Endometrial microvascular endothelial cells (primary cell): ENCODE measurements around the gene C2CD2L. TPM values are rescaled to one million over a fixed set of nuclear protein-coding genes. Genes with fewer than 3 reads are reported as not detected.

Experiments used
- in situ Hi-C: cut with HindIII; loops from 2 replicates; pipeline ENCODE4 v1.10.0; 2017; ENCODE audit warnings: low sequenced_read_pairs, low pct_unique_long_range_greater_than_20kb; ENCODE audit errors: inconsistent ontology term
- total RNA-seq: library from RNA; depleted of rRNA; stranded (reverse); fragments of >200 nt; gene quantifications from one replicate; pipeline ENCODE4 v1.2.3, GENCODE V29; 2015; ENCODE audit errors: inconsistent ontology term

C2CD2L gene
- total RNA-seq, 1 donor from 2014 or later = 6.2 TPM

DNA sequence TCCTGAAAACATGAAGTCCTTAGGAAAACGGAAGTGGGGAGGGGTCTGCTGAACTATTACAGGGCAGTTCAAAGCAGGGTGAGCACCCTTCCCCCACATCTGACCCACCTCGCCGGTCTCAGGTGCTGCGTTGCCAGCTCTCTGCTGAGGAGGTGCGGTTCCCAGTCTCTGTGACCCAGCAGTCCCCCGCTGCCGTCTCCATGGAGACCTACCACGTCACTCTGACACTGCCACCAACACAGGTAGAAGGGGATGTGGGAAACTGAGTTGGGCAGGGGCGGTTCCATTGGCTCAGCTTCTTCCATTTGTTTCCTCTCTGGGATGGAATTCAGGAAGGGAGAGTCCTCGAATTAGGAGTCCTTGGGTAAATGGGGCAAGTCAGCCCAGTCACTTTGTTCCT lies 3.3 kb downstream of the C2CD2L start:
- in situ Hi-C loops = loop anchor here (25.0 kb wide), 1 partner anchor 152 kb away; no protein-coding TSS in a partner anchor

DNA sequence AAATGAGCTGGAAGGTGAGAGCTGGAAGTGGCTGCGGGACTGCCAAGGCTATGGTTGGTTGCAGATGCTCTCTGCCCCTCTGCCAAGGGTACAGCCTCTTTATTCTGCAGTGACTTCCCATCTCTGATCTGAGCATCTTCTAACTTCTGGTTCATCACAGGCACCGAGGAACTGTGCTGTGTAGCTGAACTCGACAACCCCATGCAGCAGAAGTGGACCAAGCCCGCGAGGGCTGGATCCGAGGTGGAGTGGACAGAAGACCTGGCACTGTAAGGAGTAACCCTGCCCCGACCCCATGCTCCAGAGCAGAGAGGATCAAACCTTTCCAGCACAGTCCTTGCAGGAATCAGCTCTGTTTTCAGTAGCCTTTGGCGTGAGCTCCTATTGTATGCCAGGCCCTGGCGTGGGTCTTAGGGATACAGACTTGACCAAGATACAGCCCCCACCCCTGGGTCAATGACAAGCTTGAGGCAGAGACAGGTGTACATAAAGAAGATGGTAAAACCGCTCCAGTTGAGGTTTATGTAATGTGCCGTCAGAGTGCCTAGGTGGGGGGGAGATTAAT lies 4.3 kb downstream of the C2CD2L start:
- in situ Hi-C loops = loop anchor here (25.0 kb wide), 1 partner anchor 151 kb away; no protein-coding TSS in a partner anchor

DNA sequence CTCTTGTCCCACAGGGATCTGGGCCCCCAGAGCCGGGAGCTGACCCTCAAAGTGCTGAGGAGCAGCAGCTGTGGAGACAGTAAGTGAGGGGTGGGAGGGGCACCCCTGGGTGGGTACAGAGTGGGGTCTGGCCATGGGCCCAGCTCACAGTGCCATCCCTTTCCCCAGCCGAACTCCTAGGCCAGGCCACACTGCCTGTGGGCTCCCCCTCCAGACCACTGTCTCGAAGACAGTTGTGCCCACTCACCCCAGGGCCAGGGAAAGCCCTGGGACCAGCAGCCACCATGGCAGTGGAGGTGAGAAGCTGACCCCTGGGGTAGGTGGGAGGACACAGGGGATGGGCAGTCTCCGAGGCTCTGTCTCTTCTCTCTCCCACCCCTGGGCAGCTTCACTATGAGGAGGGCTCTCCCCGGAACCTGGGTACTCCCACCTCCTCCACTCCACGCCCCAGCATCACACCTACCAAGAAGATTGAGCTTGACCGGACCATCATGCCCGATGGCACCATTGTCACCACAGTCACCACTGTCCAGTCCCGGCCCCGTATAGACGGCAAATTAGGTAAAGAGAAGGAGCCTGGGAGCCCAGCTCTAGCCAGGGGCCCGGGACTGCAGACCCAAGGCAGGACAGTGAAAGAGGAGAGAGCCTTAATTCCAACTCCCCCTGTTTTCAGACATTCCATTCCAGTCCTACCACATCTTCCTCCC lies 5.3 kb downstream of the C2CD2L start:
- in situ Hi-C loops = loop anchor here (25.0 kb wide), 1 partner anchor 150 kb away; no protein-coding TSS in a partner anchor

DNA sequence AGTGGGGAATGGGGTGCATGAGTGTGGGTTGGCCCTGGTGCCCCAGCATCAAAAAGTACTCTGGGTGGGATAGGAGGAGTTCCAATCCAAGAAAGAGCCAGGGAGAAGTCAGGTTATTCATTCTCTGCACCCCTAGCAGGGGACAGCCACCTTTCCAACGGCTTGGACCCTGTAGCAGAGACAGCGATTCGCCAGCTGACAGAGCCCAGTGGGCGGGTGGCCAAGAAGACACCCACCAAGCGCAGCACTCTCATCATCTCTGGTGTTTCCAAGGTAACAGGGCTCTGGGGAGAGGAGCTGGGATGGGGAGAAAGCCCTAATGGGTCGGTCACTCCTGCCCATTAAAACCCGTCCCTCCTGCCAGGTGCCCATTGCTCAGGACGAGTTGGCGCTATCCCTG lies 6.6 kb downstream of the C2CD2L start:
- in situ Hi-C loops = loop anchor here (25.0 kb wide), 1 partner anchor 149 kb away; no protein-coding TSS in a partner anchor

DNA sequence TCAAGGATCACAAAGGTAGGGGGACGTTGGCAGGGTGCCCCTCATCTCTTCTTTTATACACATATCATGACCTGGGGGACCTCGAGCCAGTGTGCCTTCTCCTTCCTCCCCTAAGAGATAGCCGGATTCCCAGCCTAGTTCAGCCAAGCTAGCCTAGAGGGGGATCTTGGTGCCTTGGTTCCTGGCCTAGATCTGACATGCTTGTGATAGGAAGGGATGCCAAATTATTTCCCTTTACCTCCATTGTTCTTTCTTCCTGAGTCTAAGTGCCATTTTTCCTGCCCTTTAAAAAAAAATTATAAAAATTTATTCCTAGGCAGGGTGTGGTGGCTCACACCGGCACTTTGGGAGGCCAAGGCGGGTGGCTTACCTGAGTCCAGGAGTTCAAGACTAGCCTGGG lies 7.2 kb downstream of the C2CD2L start:
- in situ Hi-C loops = loop anchor here (25.0 kb wide), 1 partner anchor 148 kb away; no protein-coding TSS in a partner anchor

DNA sequence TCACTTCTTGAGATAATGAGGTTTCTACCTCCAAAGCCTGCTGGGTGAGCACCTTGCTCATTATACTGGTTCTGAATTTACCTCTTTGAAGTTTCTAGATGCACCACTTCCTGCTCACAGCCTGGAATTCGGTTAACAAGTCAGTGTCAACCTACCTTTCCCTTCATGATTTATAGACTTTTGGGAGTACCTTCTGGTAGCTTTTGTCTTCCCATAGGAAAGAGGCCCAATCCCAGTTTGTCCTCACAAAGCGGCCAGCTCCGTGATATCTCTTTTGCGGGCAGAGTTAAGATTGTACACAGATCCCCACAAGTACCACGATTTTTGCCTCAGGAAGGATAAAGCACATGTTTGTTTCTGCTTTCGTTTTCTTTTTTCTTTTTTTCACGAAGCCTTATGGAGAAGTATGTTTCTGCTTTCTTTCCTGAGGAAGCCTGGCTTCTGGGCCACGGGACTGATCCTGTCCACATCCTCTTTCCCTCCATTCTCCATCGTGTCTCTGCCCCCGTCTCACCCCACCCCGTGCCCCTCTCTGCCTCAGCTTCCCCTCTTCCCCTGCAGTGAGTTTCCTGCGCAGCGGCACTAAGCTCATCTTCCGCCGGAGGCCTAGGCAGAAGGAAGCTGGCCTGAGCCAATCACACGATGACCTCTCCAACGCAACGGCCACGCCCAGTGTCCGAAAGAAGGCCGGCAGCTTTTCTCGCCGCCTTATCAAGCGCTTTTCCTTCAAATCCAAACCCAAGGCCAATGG lies 8.5 kb downstream of the C2CD2L start:
- in situ Hi-C loops = loop anchor here (25.0 kb wide), 1 partner anchor 147 kb away; no protein-coding TSS in a partner anchor

DNA sequence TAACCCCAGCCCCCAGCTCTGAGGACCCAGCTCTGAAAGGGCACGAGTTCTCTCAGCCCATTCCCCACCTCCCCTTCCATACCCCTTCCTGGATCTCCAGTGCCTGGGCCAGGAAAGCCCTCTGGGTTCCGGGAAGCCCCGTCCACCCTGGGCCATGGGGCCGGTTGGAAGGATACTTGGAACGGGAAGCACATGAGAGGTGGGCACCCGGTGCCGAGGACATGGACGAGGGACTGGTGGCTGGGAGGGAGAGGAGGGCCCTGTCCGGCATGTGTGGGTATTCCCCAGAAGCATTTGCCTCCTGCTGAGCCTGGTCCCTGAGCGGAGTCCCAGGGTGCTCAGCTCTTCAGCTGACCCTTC lies 9.1 kb downstream of the C2CD2L start:
- in situ Hi-C loops = loop anchor here (25.0 kb wide), 1 partner anchor 146 kb away; no protein-coding TSS in a partner anchor

DNA sequence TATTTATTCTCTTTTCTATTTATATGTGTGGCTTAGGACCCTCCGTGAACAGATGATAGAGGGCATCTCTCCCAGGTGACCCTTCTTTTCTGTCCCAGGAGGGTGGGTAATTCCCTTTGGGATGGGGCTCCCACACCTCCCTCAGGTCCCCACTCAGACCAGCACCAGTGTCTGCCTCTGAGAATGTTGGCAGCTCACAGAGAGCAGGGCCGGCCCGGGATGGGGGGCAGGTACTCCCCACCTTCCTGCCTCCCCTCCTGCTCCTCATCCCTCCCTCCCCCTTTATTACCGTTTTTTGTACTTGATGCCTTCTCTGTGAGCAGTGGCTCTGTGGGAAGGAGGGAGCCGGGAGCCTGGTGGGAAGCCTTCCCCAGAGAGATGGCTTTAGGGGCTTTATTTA lies 9.5 kb downstream of the C2CD2L start:
- in situ Hi-C loops = loop anchor here (25.0 kb wide), 1 partner anchor 146 kb away; no protein-coding TSS in a partner anchor

DNA sequence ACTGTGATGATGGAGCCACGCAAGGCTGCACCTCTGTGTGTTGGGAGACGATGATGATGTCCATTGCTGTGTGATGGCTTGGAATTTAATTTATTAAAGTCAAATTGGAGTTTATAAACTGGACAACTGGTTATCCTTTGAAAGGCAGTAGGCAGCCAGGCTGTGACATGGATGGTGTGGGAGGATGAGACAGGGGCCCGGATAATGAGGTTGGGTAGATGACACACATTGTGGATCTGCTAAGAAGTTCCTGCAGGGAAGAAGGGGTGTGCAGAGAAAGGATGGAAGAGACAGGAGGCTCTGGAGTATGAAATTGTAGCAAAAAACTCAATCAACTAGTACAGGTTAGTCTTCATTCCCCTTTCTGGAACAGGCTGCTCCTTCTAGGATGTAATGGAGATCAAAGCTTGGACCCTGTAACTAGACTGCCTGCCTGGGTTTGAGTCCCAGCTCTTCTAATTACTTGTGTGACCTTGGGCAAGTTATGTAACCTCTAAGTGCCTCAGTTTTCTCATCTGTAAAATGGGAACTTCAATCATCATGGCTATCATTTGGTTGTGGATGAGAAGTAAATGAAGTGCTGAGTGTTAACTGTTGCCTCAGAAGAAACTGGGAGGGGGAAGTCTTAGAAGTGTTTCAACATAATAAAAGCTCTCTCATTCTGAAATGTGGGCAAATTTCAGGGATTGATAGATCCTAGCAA lies 10.0 kb downstream of the C2CD2L start:
- in situ Hi-C loops = loop anchor here (25.0 kb wide), 1 partner anchor 145 kb away; no protein-coding TSS in a partner anchor

DNA sequence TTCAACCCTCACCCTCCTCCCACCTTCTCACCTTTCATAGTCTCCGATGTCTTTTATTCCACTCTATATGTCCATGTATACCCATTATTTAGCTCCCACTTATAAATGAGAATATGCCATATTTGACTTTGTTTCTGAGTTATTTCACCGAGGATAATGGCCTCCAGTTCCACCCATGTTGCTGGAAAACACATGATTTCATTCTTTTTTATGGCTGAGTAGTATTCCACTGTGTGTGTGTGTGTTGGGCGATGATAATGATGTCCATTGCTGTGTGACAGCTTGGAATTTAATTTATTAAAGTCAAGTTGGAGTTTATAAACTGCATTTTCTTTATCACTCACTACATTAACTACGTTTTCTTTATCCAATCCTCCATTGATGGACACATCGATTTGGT lies 11.1 kb downstream of the C2CD2L start:
- in situ Hi-C loops = loop anchor here (25.0 kb wide), 1 partner anchor 144 kb away; no protein-coding TSS in a partner anchor

DNA sequence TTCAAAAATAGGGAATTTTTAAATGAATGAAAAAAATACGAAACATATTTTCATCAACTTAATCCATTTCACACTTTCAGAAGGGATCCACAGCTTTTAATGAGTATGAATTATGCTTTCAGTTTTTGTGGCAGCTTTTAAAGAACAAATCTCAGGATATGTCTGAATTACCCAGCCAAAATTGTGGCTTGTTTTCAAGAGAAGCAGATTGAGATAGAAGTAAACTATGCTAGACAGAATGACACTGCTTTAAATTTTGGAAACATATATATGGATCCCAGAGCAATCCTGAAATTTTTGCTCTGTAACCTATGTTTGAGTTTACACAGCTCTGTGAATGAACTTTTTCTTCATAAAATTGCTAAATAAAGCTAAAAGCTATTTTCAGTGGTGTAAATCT lies 11.8 kb downstream of the C2CD2L start:
- in situ Hi-C loops = loop anchor here (25.0 kb wide), 1 partner anchor 143 kb away; no protein-coding TSS in a partner anchor

DNA sequence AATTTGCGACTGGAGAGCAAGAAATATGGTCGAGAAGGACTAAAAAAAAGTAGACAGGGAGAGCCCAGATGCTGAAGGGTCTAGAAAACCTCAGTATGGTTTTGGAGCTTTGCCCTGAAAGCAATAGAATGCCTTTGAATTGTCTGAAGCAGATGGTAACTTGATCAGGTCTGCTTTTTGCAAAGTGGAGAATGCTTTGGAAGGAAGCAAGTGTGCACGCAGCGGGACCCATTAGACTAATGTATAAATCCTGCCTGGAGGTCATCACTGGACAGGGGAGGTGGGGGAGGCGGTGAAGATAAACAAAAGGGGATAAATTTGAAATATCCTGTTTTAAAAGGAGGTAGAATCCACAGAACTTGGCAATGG lies 13.5 kb downstream of the C2CD2L start:
- in situ Hi-C loops = loop anchor here (25.0 kb wide), 1 partner anchor 142 kb away; no protein-coding TSS in a partner anchor

DNA sequence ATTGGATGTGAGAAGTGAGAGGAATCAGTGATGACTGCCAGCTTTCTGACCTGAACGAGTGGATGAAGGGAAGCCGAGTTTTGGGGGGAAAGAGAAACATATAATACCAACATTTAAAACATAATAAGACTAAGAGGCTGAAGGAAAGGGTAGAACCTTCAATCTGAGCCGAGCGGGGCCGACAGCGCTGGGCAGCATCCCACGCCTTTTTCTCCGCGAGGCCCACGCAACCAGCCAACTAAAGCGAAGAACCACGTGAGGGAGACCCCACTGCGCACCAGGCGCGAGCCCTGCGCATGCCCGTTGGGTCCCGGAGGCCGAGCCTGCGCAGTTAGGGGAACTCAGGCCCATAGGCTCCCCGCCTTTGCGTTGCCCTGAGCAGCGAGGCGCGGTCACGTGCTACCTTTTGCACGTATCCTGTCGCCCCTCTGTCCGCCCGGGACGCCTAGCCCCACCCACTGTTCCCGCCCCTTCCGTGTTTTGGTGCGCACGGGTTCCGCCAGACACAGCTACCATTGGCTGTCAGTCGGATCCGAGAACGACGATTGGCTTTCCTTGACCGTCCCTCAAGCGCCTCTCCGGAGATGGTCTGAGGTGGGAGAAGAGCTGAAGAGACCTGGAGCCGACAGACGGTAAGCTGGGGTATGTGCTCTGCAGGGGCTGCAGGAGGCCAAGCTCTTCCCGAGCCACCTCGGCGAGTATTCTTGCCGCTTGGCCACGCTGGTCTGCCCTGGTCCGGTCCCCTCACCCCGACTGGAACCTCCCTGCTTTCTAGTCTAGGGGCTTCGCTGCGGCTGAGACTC lies 14.1 kb downstream of the C2CD2L start, which contains the start of gene HINFP:
HINFP (plus strand) TSS at position 573 of the 803 bp plus-strand sequence. CDS start 5,365 bp downstream, outside the sequence.
- in situ Hi-C loops = loop anchor here (25.0 kb wide), 1 partner anchor 141 kb away; no protein-coding TSS in a partner anchor

DNA sequence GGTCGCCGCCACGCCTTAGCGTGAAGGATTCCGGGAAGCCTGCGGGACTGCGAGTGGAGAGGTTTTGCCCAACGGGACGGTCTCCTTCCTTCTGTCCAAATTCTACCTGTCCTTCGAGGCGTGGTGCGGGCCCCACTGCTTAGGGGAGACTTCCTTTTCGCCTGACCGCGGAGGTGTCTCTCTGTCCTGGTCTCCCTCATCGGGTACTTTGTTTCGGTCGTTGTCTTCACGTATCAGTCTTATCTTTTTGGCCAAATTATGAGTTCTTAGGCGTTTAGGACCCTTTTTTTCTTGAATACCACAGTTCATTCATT lies 14.6 kb downstream of the C2CD2L start:
- in situ Hi-C loops = loop anchor here (25.0 kb wide), 1 partner anchor 141 kb away; no protein-coding TSS in a partner anchor

DNA sequence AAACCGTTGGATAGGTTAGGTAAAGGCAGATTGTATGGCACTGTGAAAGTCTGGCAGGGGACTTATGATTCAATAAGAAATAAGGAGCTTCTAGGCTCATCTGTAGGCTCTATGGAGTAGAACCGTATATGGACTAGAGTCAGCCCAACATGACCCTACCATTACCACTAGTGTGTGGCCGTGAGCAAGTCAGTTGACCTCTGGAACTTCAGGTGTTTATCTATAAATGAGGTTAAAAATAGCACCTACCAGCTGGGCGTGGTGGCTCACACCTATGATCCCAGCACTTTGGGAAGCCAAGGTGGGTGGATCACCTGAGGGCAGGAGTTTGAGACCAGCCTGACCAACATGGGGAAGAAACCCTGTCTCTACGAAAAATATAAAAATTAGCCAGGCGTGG lies 18.7 kb downstream of the C2CD2L start:
- in situ Hi-C loops = no loop called here

DNA sequence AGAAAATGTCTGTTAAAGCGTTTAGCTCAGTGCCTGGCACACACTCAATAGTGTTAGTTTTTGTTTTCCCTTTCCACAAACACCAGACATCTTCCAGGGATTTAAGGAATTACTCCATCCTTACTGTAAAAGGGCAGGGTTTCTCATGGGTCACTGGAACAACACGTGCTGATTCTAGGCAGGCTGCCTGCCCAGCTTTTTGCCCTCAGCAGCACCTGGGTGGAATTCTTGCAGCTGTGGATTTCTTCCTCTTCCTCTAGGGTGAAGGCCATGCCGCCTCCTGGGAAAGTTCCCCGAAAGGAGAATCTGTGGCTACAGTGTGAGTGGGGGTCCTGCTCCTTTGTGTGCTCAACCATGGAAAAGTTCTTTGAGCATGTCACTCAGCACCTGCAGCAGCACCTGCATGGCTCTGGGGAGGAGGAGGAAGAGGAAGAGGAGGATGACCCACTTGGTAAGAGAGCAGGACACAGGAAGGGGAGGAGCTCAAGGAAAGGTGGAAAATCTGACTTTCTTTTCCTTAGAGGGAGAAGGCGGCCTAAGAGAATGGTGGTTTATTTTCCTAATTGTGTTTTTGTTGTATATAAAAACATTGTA lies 19.6 kb downstream of the C2CD2L start:
- in situ Hi-C loops = no loop called here

DNA sequence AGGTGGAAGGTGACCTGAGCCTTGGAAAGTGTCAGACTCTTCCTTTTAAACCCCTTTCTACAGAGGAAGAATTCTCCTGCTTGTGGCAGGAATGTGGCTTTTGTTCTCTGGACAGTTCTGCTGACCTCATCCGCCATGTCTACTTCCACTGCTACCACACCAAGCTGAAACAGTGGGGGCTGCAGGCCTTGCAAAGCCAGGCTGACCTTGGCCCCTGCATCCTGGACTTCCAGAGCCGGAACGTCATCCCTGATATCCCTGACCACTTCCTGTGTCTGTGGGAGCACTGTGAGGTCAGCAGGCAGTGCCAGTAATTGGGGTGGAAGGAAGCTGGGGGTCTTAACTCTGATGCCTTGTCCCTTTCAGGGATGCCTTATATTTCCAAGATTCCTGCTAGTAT lies 23.5 kb downstream of the C2CD2L start:
- in situ Hi-C loops = no loop called here
